T-helper 9 cell (primary cell): ENCODE measurements around the gene LMBR1L.
"Not testable (repeated sequence)": the region's sequence is repeated elsewhere in the genome, so short reads cannot be mapped to it uniquely, and the experiment has no call there.

Source experiments
- DNase-seq: peaks from one replicate; pipeline ENCODE4 v3.0.0-alpha.2; 2020
- total RNA-seq, 2 donors: gene quantifications; one replicate each; lab custom pipeline; 2026; lab: John Stamatoyannopoulos, UW

Gene LMBR1L
- 96.8 to 188 reads per million in 2 donors for total RNA-seq

- DNase-seq: peak; percentile 93
These were observed at the start of gene LMBR1L for GRCh38 chr12:49110464-49111155. Gene LMBR1L, minus strand, starts transcription at chr12:49110847. Its CDS starts 292 bp downstream, at chr12:49110555.

GRCh38 chr12:49160399-49160798 is 49.8 kb upstream of the LMBR1L start:
- DNase-seq: no peak

GRCh38 chr12:49154221-49154620 is 43.6 kb upstream of the LMBR1L start:
- DNase-seq: no peak

GRCh38 chr12:49147384-49147783 is 36.7 kb upstream of the LMBR1L start:
- DNase-seq: no peak

- DNase-seq: no peak
These were observed 35.8 kb upstream of the LMBR1L start for GRCh38 chr12:49146406-49146805.

GRCh38 chr12:49144384-49144783 is 33.7 kb upstream of the LMBR1L start:
- no peak for DNase-seq

GRCh38 chr12:49138999-49139398 is 28.4 kb upstream of the LMBR1L start:
- no peak for DNase-seq

- DNase-seq: no peak
These were observed 27.9 kb upstream of the LMBR1L start for GRCh38 chr12:49138587-49138986.

GRCh38 chr12:49137476-49137875 is 26.8 kb upstream of the LMBR1L start:
- no peak for DNase-seq

GRCh38 chr12:49136997-49137396 is 26.4 kb upstream of the LMBR1L start:
- not testable (repeated sequence) for DNase-seq

- DNase-seq: no peak
These were observed 22.9 kb upstream of the LMBR1L start for GRCh38 chr12:49133590-49133989.

GRCh38 chr12:49133014-49133413 is 22.4 kb upstream of the LMBR1L start:
- no peak for DNase-seq

GRCh38 chr12:49131894-49132461 is 21.3 kb upstream of the LMBR1L start:
- DNase-seq: no peak

GRCh38 chr12:49131051-49131893 is 20.6 kb upstream of the LMBR1L start, which contains the start of gene TUBA1B:
Gene TUBA1B, minus strand, starts transcription at chr12:49131395. Its CDS starts 95 bp downstream, at chr12:49131300.
- peak; percentile 85 for DNase-seq

- DNase-seq: peak; percentile 88
These were observed 19.8 kb upstream of the LMBR1L start for GRCh38 chr12:49130151-49131050.

GRCh38 chr12:49129332-49130150 is 18.9 kb upstream of the LMBR1L start:
- no peak for DNase-seq

GRCh38 chr12:49127971-49128370 is 17.3 kb upstream of the LMBR1L start:
- DNase-seq: not testable (repeated sequence)

- no peak for DNase-seq
These were observed 16.5 kb upstream of the LMBR1L start for GRCh38 chr12:49126852-49127763.

GRCh38 chr12:49121047-49121696 is 10.5 kb upstream of the LMBR1L start:
- no peak for DNase-seq

- no peak for DNase-seq
These were observed 559 bp upstream of the LMBR1L start for GRCh38 chr12:49111206-49111605.
